Fibroblast of mammary gland (primary cell): Measurements from ENCODE around the gene FAHD1.

ENCODE experiments used
- DNase-seq: peaks from one replicate; pipeline ENCODE4 v3.0.0-alpha.2; 2010; ENCODE audit warnings: low read depth
- H3K4me3 ChIP-seq: 2 replicates; pipeline ENCODE4 v1.5.1; 2011; ENCODE audit warnings: low read depth, mild to moderate bottlenecking, low read length, moderate library complexity; ENCODE audit not compliant: control insufficient read depth
- CTCF ChIP-seq: conservative IDR thresholded peaks from 2 replicates; pipeline ENCODE4 v1.5.1; 2011; ENCODE audit warnings: low read depth, low read length, inconsistent platforms; ENCODE audit not compliant: control insufficient read depth, insufficient read depth

The FAHD1 gene

GRCh38 chr16:1826691-1827573 lies at the start of gene FAHD1, which contains the start of gene HAGH:
Gene FAHD1, plus strand, starts transcription at chr16:1827206. Its CDS starts 33 bp downstream, at chr16:1827239.
Gene HAGH, minus strand, starts transcription at chr16:1826825. Its CDS starts 38 bp downstream, at chr16:1826787.
- peak; percentile 93 for DNase-seq
- peak within 1 kb of the TSS; percentile 96 for H3K4me3 ChIP-seq
- no peak for TF ChIP-seq CTCF

GRCh38 chr16:1777375-1778199 lies 49.4 kb upstream of the FAHD1 start:
- no peak for TF ChIP-seq CTCF
- DNase-seq = no peak

GRCh38 chr16:1778200-1779179 lies 48.5 kb upstream of the FAHD1 start:
- no peak overlapping the region for H3K4me3 ChIP-seq
- no peak for TF ChIP-seq CTCF
- DNase-seq = no peak

More at GRCh38 chr16:1777375-1778199, 49.4 kb upstream of the FAHD1 start:
- H3K4me3 ChIP-seq = no peak overlapping the region

- DNase-seq = no peak
- TF ChIP-seq CTCF = no peak
- H3K4me3 ChIP-seq = no peak overlapping the region
Observed at GRCh38 chr16:1779234-1779701, 47.7 kb upstream of the FAHD1 start.

GRCh38 chr16:1779741-1780676 lies 47.0 kb upstream of the FAHD1 start:
- DNase-seq = no peak
- no peak for TF ChIP-seq CTCF
- H3K4me3 ChIP-seq = no peak overlapping the region
